ENCODE results near the gene SUPT5H. TPM values are rescaled to one million over a fixed set of nuclear protein-coding genes. Genes with fewer than 3 reads are reported as not detected.

SUPT5H gene
- total RNA-seq, 1 experiment from 2014 or later: 122 TPM

- Mint-ChIP-seq H3K9me3 (ENCODE audit: unreplicated experiment) (no peaks in the 10 kb centered on the region), H3K27ac (ENCODE audit: low read depth, unreplicated experiment) (no peak overlapping the region), H3K4me3 (ENCODE audit: unreplicated experiment) (peak overlapping the region; percentile 1), H3K4me1 (ENCODE audit: insufficient read depth, unreplicated experiment) (peaks cover 8% of the 10 kb centered on the region), H3K36me3 (ENCODE audit: insufficient read depth, unreplicated experiment) (no peaks in the 10 kb centered on the region), H3K27me3 (ENCODE audit: insufficient read depth, unreplicated experiment) (peaks cover 44% of the 10 kb centered on the region)
- CTCF ChIA-PET: no interaction called here
- no TSS peak for BruUV-seq (replicated peaks)
- intact Hi-C loops (cut with micrococcal nuclease): no loop called here
- POLR2A ChIA-PET: interaction anchor here (0.7 kb wide), 1 partner anchor 24 kb away, joined by 3 read pairs; the partner anchor contains the start of gene EID2
- DNase-seq (ENCODE audit: unreplicated experiment): no peak
- TF ChIP-seq CTCF (IDR thresholded peaks at IDR 0.05; ENCODE audit: unreplicated experiment): no peak
These were observed 70.9 kb downstream of the SUPT5H start for GRCh38 chr19:39516270-39516669.

GRCh38 chr19:39517432-39517831 lies 72.0 kb downstream of the SUPT5H start:
- no peak for DNase-seq (ENCODE audit: unreplicated experiment)
- POLR2A ChIA-PET: interaction anchor here (0.8 kb wide), 1 partner anchor 662 kb away, joined by 3 read pairs; no protein-coding TSS in a partner anchor
- Mint-ChIP-seq H3K27me3 (ENCODE audit: insufficient read depth, unreplicated experiment) (peaks cover 44% of the 10 kb centered on the region), H3K4me1 (ENCODE audit: insufficient read depth, unreplicated experiment) (peaks cover 8% of the 10 kb centered on the region), H3K9me3 (ENCODE audit: unreplicated experiment) (no peaks in the 10 kb centered on the region), H3K4me3 (ENCODE audit: unreplicated experiment) (no peak overlapping the region), H3K36me3 (ENCODE audit: insufficient read depth, unreplicated experiment) (no peaks in the 10 kb centered on the region), H3K27ac (ENCODE audit: low read depth, unreplicated experiment) (no peak overlapping the region)
- no peak for TF ChIP-seq CTCF (IDR thresholded peaks at IDR 0.05; ENCODE audit: unreplicated experiment)
- BruUV-seq (replicated peaks): no TSS peak
- intact Hi-C loops (cut with micrococcal nuclease): no loop called here
- CTCF ChIA-PET: interaction anchor here (0.5 to 1.6 kb wide), 2 partner anchors 16 to 1939 kb away, joined by 3 to 7 read pairs; partner anchors contain the start of gene EID2B

GRCh38 chr19:39518458-39518857 lies 73.1 kb downstream of the SUPT5H start:
- Mint-ChIP-seq H3K4me1 (ENCODE audit: insufficient read depth, unreplicated experiment) (peaks cover 8% of the 10 kb centered on the region), H3K4me3 (ENCODE audit: unreplicated experiment) (no peak overlapping the region), H3K27me3 (ENCODE audit: insufficient read depth, unreplicated experiment) (peaks cover 44% of the 10 kb centered on the region), H3K36me3 (ENCODE audit: insufficient read depth, unreplicated experiment) (no peaks in the 10 kb centered on the region), H3K9me3 (ENCODE audit: unreplicated experiment) (no peaks in the 10 kb centered on the region), H3K27ac (ENCODE audit: low read depth, unreplicated experiment) (no peak overlapping the region)
- ChIA-PET POLR2A (interaction anchor here (0.9 kb wide), 1 partner anchor 38 kb away, joined by 3 read pairs; the partner anchor contains the start of gene TIMM50), CTCF (interaction anchor here (0.5 to 1.6 kb wide), 3 partner anchors 15 to 22 kb away, joined by 3 to 7 read pairs (median 4); partner anchors contain the start of gene EID2B)
- TF ChIP-seq CTCF (IDR thresholded peaks at IDR 0.05; ENCODE audit: unreplicated experiment): no peak
- no TSS peak for BruUV-seq (replicated peaks)
- intact Hi-C loops (cut with micrococcal nuclease): no loop called here
- DNase-seq (ENCODE audit: unreplicated experiment): no peak

GRCh38 chr19:39518975-39519374 lies 73.6 kb downstream of the SUPT5H start:
- POLR2A ChIA-PET: interaction anchor here (0.9 kb wide), 1 partner anchor 38 kb away, joined by 3 read pairs; the partner anchor contains the start of gene TIMM50
- peaks cover 8% of the 10 kb centered on the region for H3K4me1 Mint-ChIP-seq (ENCODE audit: insufficient read depth, unreplicated experiment)
- H3K36me3 Mint-ChIP-seq (ENCODE audit: insufficient read depth, unreplicated experiment): no peaks in the 10 kb centered on the region
- TF ChIP-seq CTCF (IDR thresholded peaks at IDR 0.05; ENCODE audit: unreplicated experiment): no peak
- H3K27ac Mint-ChIP-seq (ENCODE audit: low read depth, unreplicated experiment): no peak overlapping the region
- intact Hi-C loops (cut with micrococcal nuclease): no loop called here
- peaks cover 39% of the 10 kb centered on the region for H3K27me3 Mint-ChIP-seq (ENCODE audit: insufficient read depth, unreplicated experiment)
- BruUV-seq (replicated peaks): no TSS peak
- DNase-seq (ENCODE audit: unreplicated experiment): no peak
- CTCF ChIA-PET: interaction anchor here (0.5 to 1.6 kb wide), 4 partner anchors 14 to 45 kb away, joined by 4 to 7 read pairs (median 5); partner anchors contain the start of gene EID2B
- no peak overlapping the region for H3K4me3 Mint-ChIP-seq (ENCODE audit: unreplicated experiment)
- no peaks in the 10 kb centered on the region for H3K9me3 Mint-ChIP-seq (ENCODE audit: unreplicated experiment)
